ENCODE results near the gene DHCR7. TPM values are rescaled to one million over a fixed set of nuclear protein-coding genes. Genes with fewer than 3 reads are reported as not detected.

The DHCR7 gene
- total and polyA plus RNA-seq, 2 donors from 2014 or later = 17.8 to 35.2 TPM

DNA sequence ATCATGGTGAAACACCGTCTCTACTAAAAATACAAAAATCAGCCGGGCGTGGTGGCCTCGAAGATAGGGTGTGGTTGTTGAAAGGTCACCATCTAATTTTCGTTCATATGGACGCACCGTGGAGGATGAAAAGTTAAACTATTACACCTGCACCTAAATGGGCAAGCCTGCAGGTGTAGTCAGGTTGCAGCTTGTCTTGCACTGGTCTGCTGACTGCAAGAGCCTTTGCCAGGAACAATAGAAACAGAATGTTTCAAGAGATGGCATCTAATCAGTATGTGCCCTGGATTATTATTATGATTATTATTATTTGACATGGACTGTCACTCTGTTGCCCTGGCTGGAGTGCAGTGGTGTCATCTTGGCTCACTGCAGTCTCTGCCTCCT, 5.7 kb upstream of the DHCR7 start:
- H3K4me1 ChIP-seq (ENCODE audit: control insufficient read depth in 2 of 3, insufficient read depth in 2 of 3, low read depth in 1 of 3, low read length in 3 of 3) = peaks cover 0 to 17% (median 14%) of the 10 kb centered on the region in 3 donors
- H3K36me3 ChIP-seq (ENCODE audit: control insufficient read depth in 2 of 3, insufficient read depth in 3 of 3, low read length in 3 of 3) = peaks cover 5 to 20% (median 19%) of the 10 kb centered on the region in 3 donors
- H3K27me3 ChIP-seq (ENCODE audit: control insufficient read depth, insufficient read depth, low read length) = no peaks in the 10 kb centered on the region
- no peak overlapping the region for H3K27ac ChIP-seq (ENCODE audit: low read depth in 2 of 2, low read length in 2 of 2)
- no peaks in the 10 kb centered on the region for H3K9me3 ChIP-seq (ENCODE audit: control insufficient read depth in 2 of 3, insufficient read depth in 1 of 3, low read length in 3 of 3)
- H3K9ac ChIP-seq (ENCODE audit: low read length in 3 of 3) = peak overlapping the region in 1 of 3 donors; percentile 41
- H3K4me3 ChIP-seq (ENCODE audit: low read length in 3 of 3) = peak overlapping the region in 2 of 3 donors; percentile 73 to 87
- TF ChIP-seq, protein P1, sequence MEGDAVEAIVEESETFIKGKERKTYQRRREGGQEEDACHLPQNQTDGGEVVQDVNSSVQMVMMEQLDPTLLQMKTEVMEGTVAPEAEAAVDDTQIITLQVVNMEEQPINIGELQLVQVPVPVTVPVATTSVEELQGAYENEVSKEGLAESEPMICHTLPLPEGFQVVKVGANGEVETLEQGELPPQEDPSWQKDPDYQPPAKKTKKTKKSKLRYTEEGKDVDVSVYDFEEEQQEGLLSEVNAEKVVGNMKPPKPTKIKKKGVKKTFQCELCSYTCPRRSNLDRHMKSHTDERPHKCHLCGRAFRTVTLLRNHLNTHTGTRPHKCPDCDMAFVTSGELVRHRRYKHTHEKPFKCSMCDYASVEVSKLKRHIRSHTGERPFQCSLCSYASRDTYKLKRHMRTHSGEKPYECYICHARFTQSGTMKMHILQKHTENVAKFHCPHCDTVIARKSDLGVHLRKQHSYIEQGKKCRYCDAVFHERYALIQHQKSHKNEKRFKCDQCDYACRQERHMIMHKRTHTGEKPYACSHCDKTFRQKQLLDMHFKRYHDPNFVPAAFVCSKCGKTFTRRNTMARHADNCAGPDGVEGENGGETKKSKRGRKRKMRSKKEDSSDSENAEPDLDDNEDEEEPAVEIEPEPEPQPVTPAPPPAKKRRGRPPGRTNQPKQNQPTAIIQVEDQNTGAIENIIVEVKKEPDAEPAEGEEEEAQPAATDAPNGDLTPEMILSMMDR (IDR thresholded peaks at IDR 0.05; ENCODE audit: borderline replicate concordance, extremely low read depth, insufficient read depth) = no peak
- no peak for FAIRE-seq
- no peak for DNase-seq
- intact Hi-C loops (cut with DNase I) = no loop called here

DNA sequence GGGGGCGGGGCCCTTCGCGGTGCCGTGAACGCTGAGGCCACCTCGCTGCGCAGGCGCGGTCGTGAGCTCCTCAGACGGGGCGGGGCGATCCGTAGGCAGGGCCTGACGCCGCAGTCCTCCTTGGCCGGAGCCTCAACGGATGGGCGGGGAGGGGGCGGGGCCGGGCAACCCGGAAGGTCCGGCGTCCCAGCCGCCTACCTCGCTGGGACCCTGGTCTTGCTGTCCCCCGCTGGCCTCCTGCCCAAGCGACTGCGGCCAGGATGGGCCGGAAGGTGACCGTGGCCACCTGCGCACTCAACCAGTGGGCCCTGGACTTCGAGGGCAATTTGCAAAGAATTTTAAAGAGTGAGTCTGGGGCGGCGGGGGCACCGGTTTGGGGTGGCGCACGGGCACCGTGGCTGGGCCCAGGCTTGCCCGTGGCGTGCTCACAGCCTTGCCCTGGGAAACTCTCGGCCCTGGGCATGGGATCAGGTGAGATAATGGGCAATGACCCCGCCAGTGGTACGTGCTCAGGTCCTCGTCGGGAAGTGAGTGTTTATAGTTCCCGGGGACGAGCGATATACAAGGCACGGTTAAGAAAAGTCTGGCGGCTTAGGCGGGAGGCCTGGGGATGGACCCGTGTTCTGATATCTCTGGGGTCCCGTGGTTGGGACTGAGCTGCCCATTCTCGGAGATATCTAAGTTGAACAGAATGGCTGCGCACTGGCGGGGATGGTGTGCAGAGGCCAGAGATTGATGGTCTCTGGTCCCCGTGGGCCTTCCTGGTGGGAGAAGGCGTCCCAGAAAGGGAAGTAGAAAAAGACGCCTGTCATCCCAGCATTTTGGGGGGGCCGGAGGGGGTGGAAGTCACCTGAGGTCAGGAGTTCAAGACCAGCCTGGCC, 5.1 kb upstream of the DHCR7 start, which contains the start of gene NADSYN1:
Gene NADSYN1 (plus strand): TSS at position 167 of the 881 bp plus-strand sequence. CDS start 94 bp downstream, at position 261.
- Histone ChIP-seq H3K4me3 (ENCODE audit: low read length in 3 of 3) (peak within 1 kb of the TSS; percentile 80 to 87 (median 81)), H3K9ac (ENCODE audit: low read length in 3 of 3) (peak within 1 kb of the TSS; percentile 47 to 92 (median 63)), H3K27me3 (ENCODE audit: control insufficient read depth, insufficient read depth, low read length) (no peaks in the 10 kb centered on the region), H3K4me1 (ENCODE audit: control insufficient read depth in 2 of 3, insufficient read depth in 2 of 3, low read depth in 1 of 3, low read length in 3 of 3) (peaks cover 0 to 18% (median 16%) of the 10 kb centered on the region in 3 donors), H3K9me3 (ENCODE audit: control insufficient read depth in 2 of 3, insufficient read depth in 1 of 3, low read length in 3 of 3) (no peaks in the 10 kb centered on the region), H3K36me3 (ENCODE audit: control insufficient read depth in 2 of 3, insufficient read depth in 3 of 3, low read length in 3 of 3) (peaks cover 5 to 13% (median 13%) of the 10 kb centered on the region in 3 donors), H3K27ac (ENCODE audit: low read depth in 2 of 2, low read length in 2 of 2) (peak within 1 kb of the TSS; percentile 54 to 91)
- intact Hi-C loops (cut with DNase I) = no loop called here
- no peak for FAIRE-seq
- TF ChIP-seq, protein P1 (IDR thresholded peaks at IDR 0.05; ENCODE audit: borderline replicate concordance, extremely low read depth, insufficient read depth) = no peak
- peak; percentile 98 to 99 (median 98) for DNase-seq

DNA sequence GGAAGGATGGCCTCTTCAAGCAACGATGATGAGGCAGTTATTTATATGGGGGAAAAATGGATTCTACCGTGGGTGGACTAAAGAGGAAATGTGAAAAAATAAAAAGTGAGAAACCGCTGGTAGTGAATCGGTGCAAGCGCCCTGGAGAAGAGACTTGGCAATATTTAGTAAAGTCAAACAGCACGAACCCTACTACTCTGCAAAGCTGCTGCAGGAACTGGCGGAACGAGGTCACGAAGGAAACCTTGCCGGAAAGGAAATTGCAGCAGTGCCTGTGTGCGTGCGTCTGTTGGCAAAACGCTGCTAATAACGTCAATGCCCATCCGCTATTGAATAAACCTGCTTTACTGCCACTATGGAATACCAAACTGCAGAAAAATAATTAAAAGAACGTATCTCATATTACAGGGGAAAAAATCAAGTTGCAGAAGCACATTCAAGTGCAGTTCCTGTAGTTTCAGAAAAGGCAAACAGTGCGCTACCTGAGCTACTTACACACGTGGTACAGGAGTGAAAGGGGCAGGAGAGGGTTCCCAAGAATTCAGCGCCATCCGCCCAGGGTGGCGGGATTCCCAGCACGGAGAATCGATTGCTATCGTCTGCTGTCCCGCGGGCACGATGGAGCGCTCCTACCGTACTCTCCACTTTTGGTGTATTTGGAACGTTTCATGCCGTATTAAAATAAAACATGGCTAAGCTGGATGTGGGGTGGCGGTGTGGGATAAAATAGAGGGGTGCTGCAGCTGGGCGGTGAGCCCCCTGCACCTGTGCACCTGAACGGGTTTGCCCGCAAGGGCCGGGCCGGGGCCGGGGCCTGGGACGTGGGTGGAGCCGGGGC, 4.2 kb upstream of the DHCR7 start:
- peaks cover 5 to 11% (median 9%) of the 10 kb centered on the region in 3 donors for H3K36me3 ChIP-seq (ENCODE audit: control insufficient read depth in 2 of 3, insufficient read depth in 3 of 3, low read length in 3 of 3)
- peak overlapping the region; percentile 69 to 86 (median 80) for H3K4me3 ChIP-seq (ENCODE audit: low read length in 3 of 3)
- TF ChIP-seq, protein P1 (IDR thresholded peaks at IDR 0.05; ENCODE audit: borderline replicate concordance, extremely low read depth, insufficient read depth) = no peak
- peaks cover 0 to 20% (median 18%) of the 10 kb centered on the region in 3 donors for H3K4me1 ChIP-seq (ENCODE audit: control insufficient read depth in 2 of 3, insufficient read depth in 2 of 3, low read depth in 1 of 3, low read length in 3 of 3)
- H3K9me3 ChIP-seq (ENCODE audit: control insufficient read depth in 2 of 3, insufficient read depth in 1 of 3, low read length in 3 of 3) = no peaks in the 10 kb centered on the region
- DNase-seq (peak in 4 of 5 donors; percentile 36 to 83 (median 64)), FAIRE-seq (no peak)
- H3K9ac ChIP-seq (ENCODE audit: low read length in 3 of 3) = peak overlapping the region; percentile 47 to 92 (median 51)
- peak overlapping the region; percentile 54 to 91 for H3K27ac ChIP-seq (ENCODE audit: low read depth in 2 of 2, low read length in 2 of 2)
- intact Hi-C loops (cut with DNase I) = no loop called here
- no peaks in the 10 kb centered on the region for H3K27me3 ChIP-seq (ENCODE audit: control insufficient read depth, insufficient read depth, low read length)
